Choroid plexus epithelial cell (primary cell): Measurements from ENCODE around the gene CHST11.

Source experiments
- DNase-seq: peaks from one replicate; pipeline ENCODE4 v3.0.0-alpha.2; 2010; ENCODE audit warnings: low read depth
- H3K4me3 ChIP-seq: 2 replicates; pipeline ENCODE4 v1.5.1; 2011; ENCODE audit warnings: low read depth, mild to moderate bottlenecking, control low read depth, low read length, moderate library complexity
- TF ChIP-seq, protein P1 (sequence below): conservative IDR thresholded peaks from 2 replicates; pipeline ENCODE4 v1.5.1; 2011; ENCODE audit warnings: low read depth, mild to moderate bottlenecking, control low read depth, inconsistent platforms, low read length, moderate library complexity

Gene CHST11

DNA sequence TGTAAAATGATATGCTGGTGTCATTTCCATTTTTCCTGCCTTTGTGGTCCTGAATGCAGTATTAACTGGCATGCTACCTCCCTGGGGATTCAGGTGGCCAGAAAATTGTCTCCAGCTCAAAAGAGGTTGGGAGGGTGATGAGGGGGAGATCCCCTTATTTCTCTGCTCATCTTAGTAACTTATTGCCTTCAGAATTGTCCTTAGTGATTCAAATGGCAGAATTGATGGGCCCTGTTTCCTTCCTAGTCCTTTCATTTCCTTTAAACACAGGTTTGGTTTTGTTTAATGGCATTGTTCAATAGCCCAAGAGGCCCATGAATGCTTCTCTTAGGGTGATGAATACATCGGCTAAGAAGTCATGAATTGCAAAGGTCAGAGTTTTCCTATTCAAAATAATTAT, 294.4 kb downstream of the CHST11 start:
- DNase-seq, result no peak
- TF ChIP-seq, protein P1, sequence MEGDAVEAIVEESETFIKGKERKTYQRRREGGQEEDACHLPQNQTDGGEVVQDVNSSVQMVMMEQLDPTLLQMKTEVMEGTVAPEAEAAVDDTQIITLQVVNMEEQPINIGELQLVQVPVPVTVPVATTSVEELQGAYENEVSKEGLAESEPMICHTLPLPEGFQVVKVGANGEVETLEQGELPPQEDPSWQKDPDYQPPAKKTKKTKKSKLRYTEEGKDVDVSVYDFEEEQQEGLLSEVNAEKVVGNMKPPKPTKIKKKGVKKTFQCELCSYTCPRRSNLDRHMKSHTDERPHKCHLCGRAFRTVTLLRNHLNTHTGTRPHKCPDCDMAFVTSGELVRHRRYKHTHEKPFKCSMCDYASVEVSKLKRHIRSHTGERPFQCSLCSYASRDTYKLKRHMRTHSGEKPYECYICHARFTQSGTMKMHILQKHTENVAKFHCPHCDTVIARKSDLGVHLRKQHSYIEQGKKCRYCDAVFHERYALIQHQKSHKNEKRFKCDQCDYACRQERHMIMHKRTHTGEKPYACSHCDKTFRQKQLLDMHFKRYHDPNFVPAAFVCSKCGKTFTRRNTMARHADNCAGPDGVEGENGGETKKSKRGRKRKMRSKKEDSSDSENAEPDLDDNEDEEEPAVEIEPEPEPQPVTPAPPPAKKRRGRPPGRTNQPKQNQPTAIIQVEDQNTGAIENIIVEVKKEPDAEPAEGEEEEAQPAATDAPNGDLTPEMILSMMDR, result no peak

GRCh38 chr12:104751594-104751993, 294.8 kb downstream of the CHST11 start:
- no peak overlapping the region for H3K4me3 ChIP-seq
- no peak for DNase-seq
- TF ChIP-seq, protein P1, result no peak

More for the DNA sequence above, 294.4 kb downstream of the CHST11 start:
- H3K4me3 ChIP-seq, result no peak overlapping the region

DNA sequence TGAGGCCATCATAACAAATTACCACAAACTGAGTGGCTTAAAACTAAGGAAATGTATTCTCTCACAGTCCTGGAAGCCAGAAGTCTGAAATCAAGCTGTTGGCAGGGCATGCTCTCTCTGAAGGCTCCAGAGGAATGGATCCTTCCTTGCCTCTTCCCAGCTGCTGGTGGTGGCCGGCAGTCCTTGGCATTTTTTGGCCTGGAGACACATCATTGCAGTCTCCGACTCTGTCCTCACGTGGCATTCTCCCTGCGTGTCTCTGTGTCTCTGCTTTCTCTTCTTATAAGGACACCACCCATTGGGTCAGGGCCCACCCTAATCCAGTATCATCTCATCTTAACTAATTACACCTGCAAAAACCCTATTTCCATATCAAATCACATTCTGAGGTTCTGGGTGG, 295.3 kb downstream of the CHST11 start:
- DNase-seq, result no peak

DNA sequence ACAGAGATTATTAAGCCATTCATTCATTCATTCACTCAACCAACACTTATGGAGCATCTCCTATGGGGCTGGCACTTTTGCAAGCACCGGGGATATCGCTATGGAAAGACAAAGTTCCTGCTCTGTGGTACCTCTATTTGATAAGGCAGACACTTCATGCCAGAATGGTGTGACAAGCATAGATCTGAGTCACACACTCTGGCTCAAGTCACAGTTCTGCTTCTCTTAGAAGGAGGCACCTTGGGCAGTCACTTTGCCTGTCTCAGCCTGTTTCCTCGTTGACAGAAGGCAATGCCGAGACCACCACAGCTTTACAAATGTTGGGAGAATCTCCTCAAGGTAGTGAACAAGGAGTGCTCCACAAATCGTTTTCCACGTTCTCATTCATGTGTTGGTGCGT, 296.1 kb downstream of the CHST11 start:
- no peak for DNase-seq
- TF ChIP-seq, protein P1, result no peak
- H3K4me3 ChIP-seq, result no peak overlapping the region

More for the DNA sequence above, 295.3 kb downstream of the CHST11 start:
- H3K4me3 ChIP-seq, result no peak overlapping the region
- TF ChIP-seq, protein P1, result no peak

- DNase-seq, result no peak
- TF ChIP-seq, protein P1, result no peak
- no peak overlapping the region for H3K4me3 ChIP-seq
Observed at GRCh38 chr12:104756901-104757300, 300.2 kb downstream of the CHST11 start.

GRCh38 chr12:104758771-104759170, 302.0 kb downstream of the CHST11 start:
- DNase-seq, result no peak
- H3K4me3 ChIP-seq, result no peak overlapping the region
- TF ChIP-seq, protein P1, result no peak

- DNase-seq, result no peak
- H3K4me3 ChIP-seq, result no peak overlapping the region
- TF ChIP-seq, protein P1, result peak; percentile 29
Observed at GRCh38 chr12:104761091-104761490, 304.3 kb downstream of the CHST11 start.
